Kidney tubule cell (primary cell): ENCODE data around the gene TBC1D9.
"Not testable (repeated sequence)": the region's sequence is repeated elsewhere in the genome, so short reads cannot be mapped to it uniquely, and the experiment has no call there.

ENCODE experiments used
- DNase-seq: peaks from one replicate; pipeline ENCODE4 v3.0.0-alpha.2; 2018; ENCODE audit warnings: low spot score

Gene TBC1D9

DNA sequence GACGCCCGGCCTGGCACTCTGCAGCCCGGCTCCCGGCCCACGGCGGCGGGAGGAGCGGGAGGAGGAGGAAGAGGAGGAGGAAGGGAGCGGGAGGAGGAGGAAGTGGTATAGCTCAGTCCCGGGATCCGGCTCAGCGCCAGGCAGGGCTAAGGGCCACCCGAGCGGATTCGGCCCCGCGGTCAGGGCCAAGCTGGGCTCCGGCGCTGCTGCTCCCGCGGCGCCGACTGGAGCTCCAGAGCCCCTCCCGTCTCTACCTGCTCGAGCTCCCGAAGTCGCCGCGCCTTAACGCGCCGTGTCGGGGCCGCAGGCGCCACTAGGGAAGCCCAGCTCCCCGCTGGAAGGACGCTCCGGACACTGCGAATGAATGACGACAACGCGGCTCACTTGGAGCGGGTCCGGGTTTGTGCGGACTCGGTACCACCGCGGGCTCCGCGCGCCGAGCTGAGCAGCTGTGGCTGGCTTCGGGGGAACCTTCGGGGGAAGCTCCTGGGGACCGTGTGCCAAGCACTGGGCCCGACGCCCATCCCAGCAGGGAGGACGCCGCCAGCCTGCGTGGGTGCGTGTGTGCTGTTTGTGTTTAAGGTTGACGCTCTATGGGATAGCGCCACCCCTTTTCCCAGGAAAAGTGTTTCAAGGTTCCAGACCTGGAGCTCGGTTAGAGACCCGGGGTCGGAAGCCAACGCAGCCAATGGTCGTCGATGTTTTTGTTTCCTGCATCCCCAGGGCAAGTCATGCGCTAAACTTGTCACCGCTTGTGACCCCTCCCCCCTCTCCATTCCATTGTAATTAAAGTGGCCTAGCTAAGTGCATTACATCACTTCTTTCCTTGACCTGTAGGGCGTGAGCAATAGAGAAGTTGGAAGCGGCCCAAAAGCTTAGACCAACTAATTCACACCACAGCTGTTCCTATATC is at the start of gene TBC1D9:
TSS of gene TBC1D9 (minus strand) at position 67 of the 913 bp plus-strand sequence. CDS start 340 bp downstream, outside the sequence.
- peak; percentile 96 for DNase-seq

DNA sequence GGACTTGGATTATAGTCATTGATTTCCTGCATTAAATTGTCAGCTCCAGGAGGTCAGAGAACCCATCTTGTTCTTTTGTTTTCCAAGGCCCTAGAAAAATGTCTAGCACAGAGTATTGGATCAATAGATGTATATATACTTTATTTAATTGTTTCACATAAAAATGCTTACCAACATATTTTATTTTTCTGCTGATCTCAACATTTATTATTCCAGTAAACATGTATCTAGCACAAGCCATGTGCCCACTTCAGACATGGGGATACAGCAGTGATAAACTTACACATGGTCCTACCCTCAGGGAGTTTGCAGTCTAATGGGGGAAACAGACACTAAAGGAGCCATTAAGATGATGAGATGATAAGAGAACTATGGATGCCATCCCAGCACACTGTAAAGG is 49.1 kb upstream of the TBC1D9 start:
- no peak for DNase-seq

DNA sequence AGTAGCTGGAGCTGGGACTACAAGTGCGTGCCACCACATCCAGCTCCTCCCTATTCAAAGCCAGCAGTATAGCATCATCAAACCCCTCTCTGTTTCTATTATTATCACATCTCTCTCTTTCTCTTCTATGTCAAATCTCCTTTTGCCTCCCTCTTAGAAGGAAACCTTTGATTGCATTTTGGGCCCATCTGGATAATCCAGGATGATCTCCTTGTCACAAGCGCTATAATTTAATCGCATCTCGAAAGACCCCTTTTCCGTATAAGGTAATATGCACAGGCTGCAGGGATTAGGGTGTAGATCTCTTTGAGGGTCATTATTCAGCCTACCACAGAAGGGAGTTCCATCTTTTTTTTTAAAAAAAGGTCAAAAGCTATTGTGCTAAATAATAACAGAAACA is 46.4 kb upstream of the TBC1D9 start:
- DNase-seq, result no peak

DNA sequence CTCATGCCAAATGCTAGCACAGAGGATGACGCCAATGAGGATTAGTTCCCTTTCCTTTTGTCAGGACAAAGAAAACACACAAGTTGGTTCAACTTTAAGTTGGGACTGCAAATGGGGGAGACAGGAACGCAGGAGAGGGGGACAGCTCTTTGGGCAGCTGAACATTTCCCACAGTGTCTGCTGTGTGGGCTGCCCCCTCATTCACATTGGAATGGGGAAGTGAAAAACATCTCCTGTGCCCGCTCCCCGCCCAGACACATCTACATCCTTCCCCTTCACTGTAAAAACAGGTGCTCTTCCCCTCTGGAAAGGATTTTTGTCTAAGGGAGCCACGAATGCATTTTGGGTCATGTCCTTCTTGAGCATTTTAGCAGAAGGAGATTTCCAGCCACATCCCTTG is 44.5 kb upstream of the TBC1D9 start:
- DNase-seq, result no peak

DNA sequence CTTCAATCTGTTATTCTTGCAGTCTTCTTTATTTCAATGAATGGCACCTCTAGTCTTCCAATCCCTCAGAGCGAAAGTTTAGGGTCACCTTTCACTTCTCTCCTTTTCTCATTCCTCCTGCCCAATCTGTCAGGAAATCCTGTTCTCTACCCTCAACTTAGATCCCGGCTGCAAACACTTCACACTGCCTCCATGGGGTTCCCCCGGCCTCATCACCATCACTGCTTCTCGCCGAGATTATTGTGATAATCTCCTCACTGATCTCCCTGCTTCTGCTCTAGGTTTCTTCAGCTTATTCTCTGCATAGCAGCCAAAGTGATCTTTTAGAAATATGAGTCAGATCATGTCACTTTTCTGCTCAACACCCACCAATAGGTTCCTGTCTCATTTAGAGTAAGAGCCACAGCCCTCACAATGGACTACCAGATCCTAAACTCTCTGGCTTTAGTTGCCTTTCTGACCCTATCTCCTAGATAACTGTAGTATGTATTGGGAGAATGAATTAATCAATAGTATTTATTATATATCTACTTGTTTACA is 43.6 kb upstream of the TBC1D9 start:
- no peak for DNase-seq

DNA sequence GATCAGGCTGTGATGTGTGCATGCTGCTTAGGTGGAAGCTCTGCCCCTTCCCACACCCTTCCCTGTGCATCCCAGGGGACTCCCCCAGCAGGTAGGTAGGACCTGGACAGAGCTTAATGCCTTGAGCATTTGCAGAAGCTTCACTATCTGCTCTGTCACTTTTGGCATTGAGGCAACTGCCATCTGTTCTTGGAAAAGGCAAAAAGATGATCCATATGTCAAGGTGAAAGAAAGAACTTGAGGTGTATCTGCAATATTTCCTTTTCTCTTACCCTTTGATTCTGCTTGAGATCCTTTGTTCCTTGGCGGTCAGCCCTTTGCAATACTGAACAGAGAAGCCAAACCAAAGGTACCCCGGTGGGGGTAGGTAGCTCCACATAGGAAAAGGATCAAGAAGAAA is 37.1 kb upstream of the TBC1D9 start:
- no peak for DNase-seq

DNA sequence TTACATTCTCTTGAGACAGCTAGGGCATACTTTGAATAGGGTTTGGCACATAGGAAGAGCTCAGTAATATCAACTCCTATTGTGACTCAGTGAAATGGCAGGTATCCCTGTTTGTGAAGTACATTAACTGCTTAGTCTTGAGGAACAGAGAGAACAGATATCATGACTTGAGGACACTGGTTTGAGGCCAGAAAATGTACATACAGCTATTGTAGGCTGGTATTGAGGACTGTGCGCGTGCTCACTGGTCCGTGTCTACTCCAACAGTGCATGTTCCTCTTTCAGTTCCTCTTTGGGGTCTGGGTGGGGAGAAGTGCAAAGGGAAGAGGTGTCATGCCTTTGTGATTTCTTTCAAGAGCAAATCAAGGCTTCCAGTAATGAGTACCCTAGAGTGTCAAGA is 34.6 kb upstream of the TBC1D9 start:
- no peak for DNase-seq

DNA sequence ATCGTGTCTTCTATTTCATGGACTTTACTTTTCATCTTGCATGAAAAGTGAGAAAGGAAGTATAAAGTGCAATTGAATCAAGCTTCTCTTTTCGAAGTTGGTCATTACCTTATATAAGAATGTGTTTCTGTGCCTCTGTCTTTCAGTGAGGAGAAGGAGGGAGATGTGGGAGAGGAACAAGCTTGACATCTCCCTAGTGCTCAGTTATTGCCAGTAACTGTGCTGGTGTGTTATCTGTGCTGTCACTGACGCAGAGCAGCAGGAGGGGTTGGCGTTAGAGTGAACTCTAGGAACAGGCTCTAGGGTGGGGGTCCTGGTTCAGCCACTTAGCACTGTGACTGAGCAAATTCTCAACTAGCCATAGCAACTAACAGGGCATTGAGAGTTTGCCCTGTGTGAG is 34.0 kb upstream of the TBC1D9 start:
- no peak for DNase-seq

DNA sequence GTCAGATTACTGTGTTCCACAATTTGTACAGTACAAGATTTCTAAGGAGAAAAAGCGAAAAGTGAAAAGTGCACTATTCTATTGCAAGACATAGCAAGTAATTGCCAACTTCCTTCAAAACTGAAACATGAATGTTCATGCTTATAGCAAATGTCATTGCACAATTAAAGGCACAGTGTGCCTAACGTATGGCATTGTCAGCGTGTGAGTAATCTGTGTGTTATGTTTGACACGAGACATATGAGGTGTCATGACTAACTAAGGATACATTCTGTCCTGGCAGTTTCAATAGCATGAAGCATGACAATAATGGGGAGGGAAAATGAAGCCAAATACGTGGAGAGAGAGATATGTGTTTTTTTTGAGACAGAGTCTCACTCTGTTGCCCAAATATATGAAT is 33.6 kb upstream of the TBC1D9 start:
- DNase-seq, result no peak

DNA sequence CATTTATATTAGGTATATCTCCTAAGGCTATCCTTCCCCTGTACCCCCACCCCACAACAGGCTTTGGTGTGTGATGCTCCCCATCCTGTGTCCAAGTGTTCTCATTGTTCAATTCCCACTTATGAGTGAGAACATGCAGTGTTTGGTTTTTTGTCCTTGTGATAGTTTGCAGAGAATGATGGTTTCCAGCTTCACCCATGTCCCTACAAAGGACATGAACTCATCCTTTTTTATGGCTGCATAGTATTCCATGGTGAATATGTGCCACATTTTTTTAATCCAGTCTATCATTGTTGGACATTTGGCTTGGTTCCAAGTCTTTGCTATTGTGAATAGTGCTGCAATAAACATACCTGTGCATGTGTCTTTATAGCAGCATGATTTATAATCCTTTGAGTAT is 26.6 kb upstream of the TBC1D9 start:
- DNase-seq, result not testable (repeated sequence)

DNA sequence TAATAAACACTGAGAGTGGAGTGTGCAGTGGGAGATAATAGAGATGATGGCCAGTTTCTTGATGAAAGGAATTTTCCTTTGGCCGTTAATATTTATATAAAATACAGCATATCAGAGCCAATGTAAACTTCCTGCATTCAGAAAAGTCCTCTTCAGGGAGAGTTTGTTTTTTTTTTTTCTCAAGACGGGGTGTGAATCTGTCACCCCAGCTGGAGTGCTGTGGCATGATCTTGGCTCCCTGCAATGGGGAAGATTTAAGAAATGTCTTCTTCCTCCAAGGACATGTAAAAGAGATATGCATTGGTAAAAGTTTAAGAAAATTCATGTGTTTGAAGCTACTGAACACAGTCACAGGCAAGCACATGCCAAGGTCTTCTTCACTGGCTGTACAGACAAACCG is 25.4 kb upstream of the TBC1D9 start:
- no peak for DNase-seq

DNA sequence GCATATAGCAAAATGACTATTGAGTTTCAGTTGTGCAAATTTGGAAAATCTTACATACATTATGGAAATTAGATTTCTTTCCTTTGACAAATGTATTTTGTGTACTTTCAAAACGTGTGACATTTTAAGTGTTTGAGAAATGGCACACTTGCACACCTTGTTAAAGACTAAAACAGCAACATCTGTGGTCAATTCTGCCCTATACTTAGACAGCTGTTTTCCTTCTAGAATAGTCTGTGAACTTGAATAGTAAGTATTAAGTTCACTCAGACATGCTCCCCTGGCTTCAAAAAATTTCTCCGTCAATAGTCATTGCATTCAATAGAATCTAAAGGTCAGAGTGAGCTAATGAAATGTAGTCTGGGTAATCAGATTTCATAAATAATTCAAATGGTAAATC is 21.7 kb upstream of the TBC1D9 start:
- no peak for DNase-seq

DNA sequence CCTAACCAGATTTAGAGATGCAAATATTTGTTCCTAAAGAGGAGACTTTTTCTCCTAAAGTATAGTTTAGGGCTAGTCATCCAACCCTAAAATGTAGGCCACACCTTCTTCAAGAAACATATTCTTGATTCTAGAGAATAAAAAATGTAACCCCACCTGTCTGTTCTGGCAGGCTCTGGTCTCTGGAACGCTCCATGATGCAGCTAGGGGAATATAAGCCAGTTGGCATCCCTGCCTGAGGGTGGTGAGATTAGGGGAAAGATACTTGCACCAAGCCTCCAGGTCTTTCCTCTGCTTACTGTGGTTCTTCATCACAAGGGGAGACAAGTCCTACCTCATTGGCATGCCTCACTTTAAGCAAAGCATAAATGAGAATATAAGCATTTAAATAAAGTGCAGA is 21.2 kb upstream of the TBC1D9 start:
- DNase-seq, result no peak

DNA sequence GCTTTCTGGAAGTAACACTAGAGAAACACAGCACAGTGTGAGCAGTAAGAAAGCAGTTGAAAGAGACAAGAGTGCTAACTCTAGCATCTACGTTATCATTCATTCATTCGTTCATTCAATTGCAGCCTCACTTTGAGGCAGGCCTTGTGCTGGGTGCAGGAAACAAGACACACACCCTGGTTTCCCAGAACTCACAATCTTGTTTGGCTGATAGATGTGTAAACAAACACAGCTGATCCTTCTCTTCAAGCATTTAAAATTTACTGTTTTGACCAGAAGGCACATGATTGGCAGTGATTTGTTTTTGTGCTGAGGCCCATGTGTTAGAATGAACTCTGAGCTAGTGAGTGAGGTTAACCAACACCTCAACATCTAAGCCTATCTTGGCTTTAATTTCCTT is 20.4 kb upstream of the TBC1D9 start:
- DNase-seq, result no peak

DNA sequence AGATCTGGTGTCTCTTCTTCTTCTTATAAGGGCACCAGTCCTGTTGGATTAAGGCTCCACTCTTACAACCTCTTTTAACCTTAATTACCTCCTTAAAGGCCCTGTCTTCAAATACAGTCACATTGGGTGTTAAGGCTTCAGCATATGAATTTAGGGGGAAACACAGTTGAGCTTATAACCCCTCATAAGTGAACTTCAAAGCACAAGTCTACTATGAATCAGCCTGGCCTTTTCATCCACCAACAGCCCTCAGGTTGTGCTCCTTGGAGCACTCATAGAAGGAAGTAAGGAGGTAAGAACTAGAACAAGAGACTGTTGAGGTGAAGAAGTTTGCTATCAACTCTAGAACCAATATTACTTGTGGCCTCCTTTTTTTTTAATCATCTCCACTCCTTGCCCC is 18.8 kb upstream of the TBC1D9 start:
- no peak for DNase-seq

DNA sequence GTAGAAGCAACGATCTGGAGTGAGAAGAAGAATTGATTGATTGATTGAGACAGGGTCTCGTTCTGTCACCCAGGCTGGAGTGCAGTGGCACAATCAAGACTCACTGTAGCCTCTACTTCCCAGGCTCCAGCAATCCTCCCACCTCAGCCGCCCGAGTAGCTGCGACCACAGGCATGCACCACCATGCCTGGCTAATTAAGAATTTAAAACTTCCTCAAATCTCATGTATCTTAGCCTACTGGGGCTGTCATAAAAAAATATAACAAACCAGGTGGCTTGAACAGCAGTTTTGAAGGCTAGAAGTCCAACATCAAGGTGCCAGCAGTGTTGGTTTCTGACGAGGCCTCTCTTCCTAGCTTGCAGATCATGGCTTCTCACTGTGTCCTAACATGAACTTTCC is 18.3 kb upstream of the TBC1D9 start:
- no peak for DNase-seq

DNA sequence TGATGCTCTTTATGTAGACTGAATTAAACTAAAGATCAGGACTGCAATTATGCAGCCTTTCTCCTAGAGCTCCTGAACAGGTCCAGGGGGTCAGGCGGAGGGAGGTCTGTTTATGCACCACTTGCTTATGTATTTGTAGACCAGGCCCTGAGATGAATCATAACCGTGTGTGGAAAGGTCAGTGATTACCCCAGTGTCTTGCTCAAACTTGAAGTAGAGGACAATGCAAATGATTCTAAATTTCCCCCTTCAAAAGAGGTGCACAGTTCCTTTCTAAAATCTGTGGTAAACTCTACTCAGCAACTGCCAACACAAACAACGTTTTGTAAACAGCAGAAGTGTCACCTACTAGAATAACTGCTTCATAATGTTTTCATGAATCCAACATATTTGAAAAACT is 13.0 kb upstream of the TBC1D9 start:
- DNase-seq, result peak; percentile 6

DNA sequence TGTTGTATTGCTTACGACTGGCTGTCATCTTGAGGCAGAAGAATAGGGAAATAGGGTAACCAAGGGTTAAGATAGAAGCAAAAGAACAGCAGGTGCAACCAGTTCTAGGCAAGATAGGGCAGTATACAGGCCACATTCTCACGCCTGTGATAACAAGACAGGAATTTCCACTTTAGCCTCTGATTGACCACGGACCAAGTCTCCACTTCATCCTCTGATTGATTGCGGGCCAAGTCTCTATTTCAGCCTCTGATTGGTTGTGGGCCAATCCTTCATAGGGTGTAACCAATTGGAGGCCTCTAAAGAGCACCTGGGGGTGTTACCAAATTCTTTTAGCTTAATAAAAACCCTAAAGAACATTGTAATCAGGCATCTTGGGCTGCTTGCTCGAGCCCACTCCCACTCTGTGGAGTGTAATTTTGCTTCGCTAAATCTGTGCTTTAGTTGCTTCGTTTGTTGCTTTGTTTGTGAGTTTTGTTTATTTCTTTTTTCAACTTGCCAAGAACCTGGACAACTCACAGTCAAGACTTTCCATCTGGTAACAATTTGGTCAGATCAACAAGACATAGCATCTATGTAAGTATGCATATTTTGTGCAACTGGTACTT is 8.7 kb upstream of the TBC1D9 start:
- DNase-seq, result no peak

DNA sequence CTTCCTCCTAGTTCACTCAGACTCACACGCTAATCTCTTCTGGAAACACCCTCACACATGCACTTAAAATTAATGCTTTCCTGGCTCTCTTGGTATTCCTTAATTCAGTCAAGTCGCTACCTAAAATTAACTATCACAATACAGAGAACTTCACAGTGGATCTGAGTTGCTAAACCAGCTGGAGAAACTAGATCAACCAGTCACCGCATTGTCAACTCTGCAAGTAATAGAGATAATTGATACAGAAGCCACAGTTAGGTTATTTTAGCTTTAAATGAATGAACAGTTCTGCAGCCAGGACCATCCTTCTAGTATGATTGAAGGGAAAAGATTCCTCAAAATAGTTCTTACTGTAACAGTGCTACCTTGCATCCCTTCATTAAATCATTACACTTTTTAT is 6.0 kb upstream of the TBC1D9 start:
- DNase-seq, result no peak

DNA sequence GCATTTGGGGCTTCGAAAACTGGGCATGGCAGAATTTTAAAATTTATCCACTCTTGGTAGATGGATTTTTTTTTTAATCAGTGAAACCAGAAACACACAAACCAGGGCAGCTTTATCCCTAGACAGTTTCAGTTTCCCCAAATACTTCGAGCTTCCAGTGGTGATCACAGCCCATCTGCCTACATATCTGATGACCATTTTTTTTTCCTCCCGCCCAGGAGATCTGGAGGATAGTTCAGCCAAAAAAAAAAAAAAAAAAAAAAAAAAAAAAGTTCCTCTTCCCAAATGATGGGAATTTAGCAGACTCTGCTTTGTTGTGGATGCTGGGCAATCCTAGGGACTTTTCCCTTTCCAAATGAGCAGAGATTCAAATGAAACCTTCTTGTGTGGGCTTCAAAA is 1.0 kb upstream of the TBC1D9 start:
- no peak for DNase-seq

DNA sequence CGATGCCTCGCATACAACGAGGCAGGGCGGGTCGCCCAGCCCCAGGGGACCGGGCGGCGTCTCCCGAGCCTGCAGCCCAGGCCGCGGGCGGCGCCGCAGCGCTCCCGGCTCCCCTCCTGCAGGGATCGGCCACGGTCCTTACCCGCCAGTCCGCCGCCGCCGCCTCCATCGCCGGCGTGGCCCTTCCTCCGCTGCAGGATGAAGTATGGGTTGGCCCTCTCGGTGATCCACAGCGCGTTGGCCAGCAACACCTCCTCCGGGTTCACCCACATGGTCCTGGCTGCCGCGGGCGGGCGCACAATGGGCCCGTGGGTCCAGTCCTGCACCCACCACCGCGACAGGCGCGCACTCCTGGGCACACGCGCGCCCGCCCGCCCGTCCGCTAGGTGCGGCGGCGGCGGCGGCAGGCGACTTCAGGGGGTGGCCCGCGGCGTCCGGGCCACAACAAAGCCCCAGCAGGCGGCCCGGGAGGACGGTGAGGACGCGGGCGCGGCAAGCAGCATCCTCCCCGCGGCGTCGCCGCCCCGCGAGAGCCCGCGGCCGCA is 339 bp downstream of the TBC1D9 start:
- peak; percentile 58 for DNase-seq

DNA sequence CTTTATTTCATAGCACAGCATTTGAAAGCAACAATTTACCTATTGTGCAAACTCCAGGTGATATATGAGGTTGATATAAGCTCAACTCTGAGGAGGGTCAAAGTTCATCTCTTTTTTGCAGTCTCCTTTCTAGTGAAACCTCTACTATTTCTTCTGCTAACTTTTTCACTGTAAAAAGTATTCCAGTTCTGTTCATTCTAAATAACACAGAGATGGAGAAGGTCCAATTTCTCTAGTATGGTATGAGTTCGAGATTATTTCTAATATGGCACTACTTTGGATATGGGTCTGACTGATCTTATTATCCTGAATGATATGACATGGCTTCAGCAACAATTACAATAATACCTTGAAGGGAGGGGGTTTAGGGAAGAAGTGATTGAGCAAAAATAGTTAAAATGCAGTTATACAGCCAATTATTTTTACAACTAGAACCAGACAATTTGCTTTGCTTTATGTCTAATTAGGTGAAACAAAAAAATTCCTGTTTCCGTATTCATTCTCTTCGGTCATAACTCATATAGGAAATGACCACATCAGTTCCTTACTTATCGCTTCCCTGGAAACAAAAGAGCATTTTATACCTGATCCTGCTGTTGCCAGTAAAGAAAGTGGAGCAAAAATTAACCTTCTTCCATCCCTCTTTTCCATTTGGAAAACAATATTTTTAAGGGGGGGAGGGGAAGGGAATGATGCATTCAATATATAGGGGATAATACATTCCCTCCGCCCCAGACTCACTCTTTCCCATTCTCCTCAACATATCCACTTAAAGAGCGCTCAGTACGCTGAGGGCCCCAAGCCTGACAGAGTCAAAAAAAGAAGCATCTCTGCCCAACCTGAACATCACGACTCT is 1.0 kb downstream of the TBC1D9 start:
- DNase-seq, result peak; percentile 17
